Measurements from ENCODE around the gene IMPG1. TPM values are rescaled to one million over a fixed set of nuclear protein-coding genes. Genes with fewer than 3 reads are reported as not detected.

Gene IMPG1
- total RNA-seq, 4 donors from 2014 or later = 0.42 to 0.54 TPM; not detected in 2

- H3K36me3 ChIP-seq = no peaks in the 10 kb centered on the region
- H3K27ac ChIP-seq = no peak overlapping the region
- H3K9me3 ChIP-seq = no peaks in the 10 kb centered on the region
- no peaks in the 10 kb centered on the region for H3K4me1 ChIP-seq
- TF ChIP-seq CTCF (IDR thresholded peaks at IDR 0.05) (no peak), EP300 (IDR thresholded peaks at IDR 0.05) (no peak), POLR2AphosphoS5 (IDR thresholded peaks at IDR 0.05) (no peak), POLR2A (IDR thresholded peaks at IDR 0.05) (no peak)
- no peak for ATAC-seq
- H3K4me3 ChIP-seq = no peak overlapping the region
- H3K27me3 ChIP-seq = no peaks in the 10 kb centered on the region
- WGBS, 2 donors (ENCODE audit: low coverage in 1 of 2) = 52 to 93% methylated on average over 2 of the region's 2 CpGs
Observed at GRCh38 chr6:76003686-76004085, 68.8 kb downstream of the IMPG1 start.

- no peaks in the 10 kb centered on the region for H3K27me3 ChIP-seq
- H3K9me3 ChIP-seq = no peaks in the 10 kb centered on the region
- TF ChIP-seq EP300 (IDR thresholded peaks at IDR 0.05) (no peak), POLR2AphosphoS5 (IDR thresholded peaks at IDR 0.05) (no peak), CTCF (IDR thresholded peaks at IDR 0.05) (no peak), POLR2A (IDR thresholded peaks at IDR 0.05) (no peak)
- no peak overlapping the region for H3K4me3 ChIP-seq
- ATAC-seq = no peak
- no peaks in the 10 kb centered on the region for H3K4me1 ChIP-seq
- WGBS, 2 donors (ENCODE audit: low coverage in 1 of 2) = 88 to 100% methylated on average over 1 of the region's 1 CpG
- no peaks in the 10 kb centered on the region for H3K36me3 ChIP-seq
- H3K27ac ChIP-seq = no peak overlapping the region
Observed at GRCh38 chr6:76003113-76003512, 69.3 kb downstream of the IMPG1 start.

GRCh38 chr6:76000629-76001028 lies 71.8 kb downstream of the IMPG1 start:
- no peaks in the 10 kb centered on the region for H3K9me3 ChIP-seq
- no peaks in the 10 kb centered on the region for H3K4me1 ChIP-seq
- TF ChIP-seq EP300 (IDR thresholded peaks at IDR 0.05) (no peak), POLR2A (IDR thresholded peaks at IDR 0.05) (no peak), CTCF (IDR thresholded peaks at IDR 0.05) (no peak)
- no peaks in the 10 kb centered on the region for H3K36me3 ChIP-seq
- no peak for ATAC-seq
- no peak overlapping the region for H3K27ac ChIP-seq
- no peak overlapping the region for H3K4me3 ChIP-seq
- WGBS, 2 donors (ENCODE audit: low coverage in 1 of 2) = 81 to 89% methylated on average over 5 of the region's 5 CpGs
- H3K27me3 ChIP-seq = no peaks in the 10 kb centered on the region

- 8 to 51% methylated on average over 3 of the region's 3 CpGs for WGBS, 2 donors (ENCODE audit: low coverage in 1 of 2)
- no peaks in the 10 kb centered on the region for H3K4me1 ChIP-seq
Observed at GRCh38 chr6:75997696-75998095, 74.8 kb downstream of the IMPG1 start.

More at GRCh38 chr6:75997696-75998095, 74.8 kb downstream of the IMPG1 start:
- TF ChIP-seq CTCF (IDR thresholded peaks at IDR 0.05) (no peak), POLR2A (IDR thresholded peaks at IDR 0.05) (no peak), EP300 (IDR thresholded peaks at IDR 0.05) (no peak), POLR2AphosphoS5 (IDR thresholded peaks at IDR 0.05) (no peak)
- ATAC-seq = no peak
- Histone ChIP-seq H3K36me3 (no peaks in the 10 kb centered on the region), H3K27me3 (no peaks in the 10 kb centered on the region), H3K9me3 (no peaks in the 10 kb centered on the region), H3K27ac (no peak overlapping the region), H3K4me3 (no peak overlapping the region)

Data from gastroesophageal sphincter (tissue), 4 donors.